Right renal pelvis (tissue), 4 donors: ENCODE data around the gene SOBP. TPM values are rescaled to one million over a fixed set of nuclear protein-coding genes. Genes with fewer than 3 reads are reported as not detected.

Experiments
- DNase-seq, 4 donors: peaks; one replicate each; pipeline ENCODE4 v3.0.0-alpha.2; 2013; ENCODE audit warnings: low read depth in 4 of 4, low spot score in 3 of 4, missing footprints in 1 of 4
- polyA plus RNA-seq, 4 donors: library from polyadenylated mRNA; unstranded; fragments of 120-200 nt; gene quantifications; one replicate each; pipeline ENCODE4 v1.2.1, GENCODE V29; 2013; ENCODE audit not compliant: insufficient read length in 4 of 4

SOBP gene
- polyA plus RNA-seq, 4 donors = 11.1 to 13.7 (median 12.3) TPM

GRCh38 chr6:107674995-107675738 lies 185.2 kb downstream of the SOBP start:
- peak in 3 of 4 donors; percentile 83 to 87 (median 86) for DNase-seq

GRCh38 chr6:107676042-107676441 lies 186.1 kb downstream of the SOBP start:
- no peak for DNase-seq

- no peak for DNase-seq
Measured at GRCh38 chr6:107677399-107677798, 187.5 kb downstream of the SOBP start.

GRCh38 chr6:107679457-107679856 lies 189.5 kb downstream of the SOBP start:
- DNase-seq = no peak

GRCh38 chr6:107682721-107683120 lies 192.8 kb downstream of the SOBP start:
- DNase-seq = no peak

GRCh38 chr6:107683183-107683582 lies 193.3 kb downstream of the SOBP start:
- no peak for DNase-seq

GRCh38 chr6:107684996-107685395 lies 195.1 kb downstream of the SOBP start:
- no peak for DNase-seq

GRCh38 chr6:107689190-107689589 lies 199.3 kb downstream of the SOBP start:
- no peak for DNase-seq

GRCh38 chr6:107689951-107690642 lies 200.2 kb downstream of the SOBP start:
- DNase-seq = peak in 2 of 4 donors; percentile 65 to 67

GRCh38 chr6:107690643-107691061 lies 200.7 kb downstream of the SOBP start:
- peak in 2 of 4 donors; percentile 51 to 61 for DNase-seq

GRCh38 chr6:107691062-107691751 lies 201.3 kb downstream of the SOBP start:
- peak in 2 of 4 donors; percentile 47 to 51 for DNase-seq

GRCh38 chr6:107692351-107692750 lies 202.4 kb downstream of the SOBP start:
- DNase-seq = no peak

GRCh38 chr6:107695061-107695720 lies 205.3 kb downstream of the SOBP start:
- no peak for DNase-seq

GRCh38 chr6:107697682-107698081 lies 207.8 kb downstream of the SOBP start:
- DNase-seq = no peak

- no peak for DNase-seq
Measured at GRCh38 chr6:107698146-107698545, 208.2 kb downstream of the SOBP start.

- no peak for DNase-seq
Measured at GRCh38 chr6:107699254-107699653, 209.3 kb downstream of the SOBP start.

- DNase-seq = no peak
Measured at GRCh38 chr6:107699697-107700325, 209.9 kb downstream of the SOBP start.

GRCh38 chr6:107703606-107704005 lies 213.7 kb downstream of the SOBP start:
- DNase-seq = no peak

GRCh38 chr6:107704347-107705013 lies 214.6 kb downstream of the SOBP start:
- peak in 3 of 4 donors; percentile 43 to 70 (median 54) for DNase-seq
